MM.1S (cell line): ENCODE data around the gene RC3H2.
"Not testable (repeated sequence)": the region's sequence is repeated elsewhere in the genome, so short reads cannot be mapped to it uniquely, and the experiment has no call there.

ENCODE experiments used
- EZH2 ChIP-seq: fragments of 300-600 bp; sonication (generic); optimal IDR thresholded peaks from 2 replicates; pipeline ENCODE3; 2017; ENCODE audit warnings: low read depth, mild to moderate bottlenecking, antibody characterized with exemption, low read length, mixed read lengths
- EZH2phosphoT487 ChIP-seq: fragments of 300-600 bp; sonication (generic); IDR thresholded peaks from 2 replicates; pipeline ENCODE4 v1.6.1; 2018; ENCODE audit warnings: antibody characterized with exemption, low read length
- TF ChIP-seq, protein P1 (sequence below): fragments of 300-600 bp; sonication (generic); IDR thresholded peaks from 2 replicates; pipeline ENCODE4 v1.5.1; 2016; ENCODE audit warnings: antibody characterized with exemption, low read length, mixed read lengths

DNA sequence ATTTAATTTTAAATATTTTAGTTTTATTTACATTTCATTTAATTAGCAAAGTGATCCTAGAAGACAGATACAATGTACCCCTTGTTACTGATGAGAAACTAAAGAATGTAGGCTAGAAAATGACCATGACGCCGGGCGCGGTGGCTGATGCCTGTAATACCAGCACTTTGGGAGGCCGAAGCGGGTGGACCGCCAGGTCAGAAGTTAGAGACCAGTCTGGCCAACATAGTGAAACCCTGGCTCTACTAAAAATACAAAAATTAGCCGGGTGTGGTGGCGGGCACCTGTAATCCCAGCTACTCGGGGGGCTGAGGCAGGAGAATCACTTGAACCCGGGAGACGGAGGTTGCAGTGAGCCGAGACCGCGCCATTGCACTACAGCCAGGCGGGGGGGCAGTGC, 963 bp upstream of the RC3H2 start:
- TF ChIP-seq, protein P1, sequence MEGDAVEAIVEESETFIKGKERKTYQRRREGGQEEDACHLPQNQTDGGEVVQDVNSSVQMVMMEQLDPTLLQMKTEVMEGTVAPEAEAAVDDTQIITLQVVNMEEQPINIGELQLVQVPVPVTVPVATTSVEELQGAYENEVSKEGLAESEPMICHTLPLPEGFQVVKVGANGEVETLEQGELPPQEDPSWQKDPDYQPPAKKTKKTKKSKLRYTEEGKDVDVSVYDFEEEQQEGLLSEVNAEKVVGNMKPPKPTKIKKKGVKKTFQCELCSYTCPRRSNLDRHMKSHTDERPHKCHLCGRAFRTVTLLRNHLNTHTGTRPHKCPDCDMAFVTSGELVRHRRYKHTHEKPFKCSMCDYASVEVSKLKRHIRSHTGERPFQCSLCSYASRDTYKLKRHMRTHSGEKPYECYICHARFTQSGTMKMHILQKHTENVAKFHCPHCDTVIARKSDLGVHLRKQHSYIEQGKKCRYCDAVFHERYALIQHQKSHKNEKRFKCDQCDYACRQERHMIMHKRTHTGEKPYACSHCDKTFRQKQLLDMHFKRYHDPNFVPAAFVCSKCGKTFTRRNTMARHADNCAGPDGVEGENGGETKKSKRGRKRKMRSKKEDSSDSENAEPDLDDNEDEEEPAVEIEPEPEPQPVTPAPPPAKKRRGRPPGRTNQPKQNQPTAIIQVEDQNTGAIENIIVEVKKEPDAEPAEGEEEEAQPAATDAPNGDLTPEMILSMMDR = not testable (repeated sequence)
- not testable (repeated sequence) for TF ChIP-seq EZH2phosphoT487, EZH2
